IMR-90 (cell line): ENCODE measurements around the gene RMDN3. TPM values are rescaled to one million over a fixed set of nuclear protein-coding genes. Genes with fewer than 3 reads are reported as not detected.

Experiments used
- microRNA-seq, 2 experiments: library from miRNA; stranded (forward) in 1 of 2; unstranded in 1 of 2; fragments of 10-50 nt in 1 of 2; fragments of <30 nt in 1 of 2; gene quantifications in 1 of 2; microRNA quantifications in 1 of 2; one replicate each; pipeline versions ENCODE3 to v1.1.0; 2013 to 2020; ENCODE audit not compliant: insufficient read depth in 1 of 2, insufficient read length in 1 of 2, unreplicated experiment in 1 of 2
- polyA plus RNA-seq, 3 experiments: library from polyadenylated mRNA; depleted of rRNA; stranded (reverse); fragments of >200 nt; gene quantifications; 2 replicates each; pipeline ENCODE4 v1.2.3, GENCODE V29; 2012; ENCODE audit warnings: low replicate concordance in 1 of 3
- small RNA-seq, 5 experiments: library from RNA; depleted of rRNA; stranded (forward); fragments of <200 nt; gene quantifications; one replicate each; pipeline ENCODE3, GENCODE V24; 2012
- total RNA-seq: library from RNA; depleted of rRNA; stranded (reverse); fragments of >200 nt; gene quantifications from 2 replicates; pipeline ENCODE4 v1.2.3, GENCODE V29; 2012; rRNA removed

Gene RMDN3
- total and polyA plus RNA-seq, 2 of the 4 experiments (the other 2 are of a cell fraction), result 14.7 to 25.7 TPM

Small RNA genes within 50 kb of the gene (microRNA-seq; reads per million reads assigned to microRNA genes)
- not detected for gene SUMO2P15 (ENCODE audit: insufficient read depth, insufficient read length)

Small RNA genes within 50 kb of the gene (small RNA-seq; reads per million reads assigned to genes)
- gene SUMO2P15, result 0 reads per million in 5 experiments

Other genes with a start within 250 kb of the RMDN3 start
- 13.3 and 15.1 TPM in 2 replicates for gene CCDC32, start 190.2 kb downstream of the RMDN3 start, total RNA-seq
- 10.8 and 14.8 TPM in 2 replicates for gene CCDC32, start 190.2 kb downstream of the RMDN3 start, polyA plus RNA-seq (2012; rRNA removed)
- 11.9 and 13.4 TPM in 2 replicates for gene RPUSD2, start 186.0 kb downstream of the RMDN3 start, total RNA-seq
- gene RPUSD2, start 186.0 kb downstream of the RMDN3 start, polyA plus RNA-seq (2012; rRNA removed), result 7.2 and 7.4 TPM in 2 replicates
- gene KNL1, start 161.0 kb downstream of the RMDN3 start, total RNA-seq, result 25.1 and 32.5 TPM in 2 replicates
- gene KNL1, start 161.0 kb downstream of the RMDN3 start, polyA plus RNA-seq (2012; rRNA removed), result 2.2 and 3.1 TPM in 2 replicates
- gene RAD51, start 60.1 kb downstream of the RMDN3 start, total RNA-seq, result 7.8 and 8.4 TPM in 2 replicates
- 6.5 and 6.8 TPM in 2 replicates for gene RAD51, start 60.1 kb downstream of the RMDN3 start, polyA plus RNA-seq (2012; rRNA removed)
- gene GCHFR, start 8.8 kb upstream of the RMDN3 start, total RNA-seq, result 1.4 and 2.3 TPM in 2 replicates
- gene GCHFR, start 8.8 kb upstream of the RMDN3 start, polyA plus RNA-seq (2012; rRNA removed), result 6.5 and 6.8 TPM in 2 replicates
- gene C15orf62, start 14.7 kb upstream of the RMDN3 start, total RNA-seq, result under 0.01 TPM in 1 of 2 replicates, not detected in the other
- gene C15orf62, start 14.7 kb upstream of the RMDN3 start, polyA plus RNA-seq (2012; rRNA removed), result not detected in 2 replicates
- 22.6 and 22.8 TPM in 2 replicates for gene ZFYVE19, start 51.8 kb upstream of the RMDN3 start, total RNA-seq
- gene ZFYVE19, start 51.8 kb upstream of the RMDN3 start, polyA plus RNA-seq (2012; rRNA removed), result 27.3 and 29.6 TPM in 2 replicates
- 58.3 and 107 TPM in 2 replicates for gene DNAJC17, start 52.2 kb upstream of the RMDN3 start, total RNA-seq
- 58.6 and 77.1 TPM in 2 replicates for gene DNAJC17, start 52.2 kb upstream of the RMDN3 start, polyA plus RNA-seq (2012; rRNA removed)
- gene PPP1R14D, start 73.5 kb upstream of the RMDN3 start, total RNA-seq, result not detected in 2 replicates
- gene PPP1R14D, start 73.5 kb upstream of the RMDN3 start, polyA plus RNA-seq (2012; rRNA removed), result not detected in 2 replicates
- 0.56 and 0.90 TPM in 2 replicates for gene SPINT1, start 88.8 kb upstream of the RMDN3 start, total RNA-seq
- gene SPINT1, start 88.8 kb upstream of the RMDN3 start, polyA plus RNA-seq (2012; rRNA removed), result 1.8 and 2.1 TPM in 2 replicates
- gene RHOV, start 119.0 kb upstream of the RMDN3 start, total RNA-seq, result not detected in 2 replicates
- gene RHOV, start 119.0 kb upstream of the RMDN3 start, polyA plus RNA-seq (2012; rRNA removed), result 0.07 and 0.10 TPM in 2 replicates
- gene VPS18, start 139.2 kb upstream of the RMDN3 start, total RNA-seq, result 30.0 and 32.3 TPM in 2 replicates
- 19.3 and 20.8 TPM in 2 replicates for gene VPS18, start 139.2 kb upstream of the RMDN3 start, polyA plus RNA-seq (2012; rRNA removed)
- gene DLL4, start 174.1 kb upstream of the RMDN3 start, total RNA-seq, result 1.7 and 1.8 TPM in 2 replicates
- gene DLL4, start 174.1 kb upstream of the RMDN3 start, polyA plus RNA-seq (2012; rRNA removed), result 3.4 and 3.6 TPM in 2 replicates
- 41.9 and 51.3 TPM in 2 replicates for gene CHAC1, start 198.2 kb upstream of the RMDN3 start, total RNA-seq
- 72.5 and 77.8 TPM in 2 replicates for gene CHAC1, start 198.2 kb upstream of the RMDN3 start, polyA plus RNA-seq (2012; rRNA removed)